Fibroblast of lung (primary cell): Measurements from ENCODE around the gene PCSK9. TPM values are rescaled to one million over a fixed set of nuclear protein-coding genes. Genes with fewer than 3 reads are reported as not detected.

Experiments used
- DNase-seq, 2 donors: peaks; one replicate each; pipeline versions ENCODE4 v3.0.0 to v3.0.0-alpha.2; 2010; ENCODE audit warnings: low read depth in 2 of 2
- H2AFZ ChIP-seq: 2 replicates; pipeline ENCODE4 v1.5.1; 2012; ENCODE audit warnings: low read length, control low read depth, inconsistent platforms
- H3K27ac ChIP-seq: 2 replicates; pipeline ENCODE4 v1.5.1; 2011; ENCODE audit warnings: low read length, control low read depth; ENCODE audit not compliant: insufficient read depth
- H3K27me3 ChIP-seq: 2 replicates; pipeline ENCODE4 v1.5.1; 2011; ENCODE audit warnings: mild to moderate bottlenecking, low read length; ENCODE audit not compliant: control insufficient read depth, insufficient read depth
- H3K36me3 ChIP-seq: 2 replicates; pipeline ENCODE4 v1.5.1; 2011; ENCODE audit warnings: low read length; ENCODE audit not compliant: control insufficient read depth, insufficient read depth
- H3K4me1 ChIP-seq: 2 replicates; pipeline ENCODE4 v1.5.1; 2011; ENCODE audit warnings: low read length; ENCODE audit not compliant: control insufficient read depth, insufficient read depth; ENCODE audit errors: extremely low read depth
- H3K4me2 ChIP-seq: 2 replicates; pipeline ENCODE4 v1.5.1; 2011; ENCODE audit warnings: low read length, control low read depth; ENCODE audit not compliant: insufficient read depth; ENCODE audit errors: extremely low read depth
- H3K4me3 ChIP-seq, 4 experiments: fragments of 200-600 bp in 1 of 4; sonication (generic) in 1 of 4; replicated peaks in 1 of 4; 2 replicates each; pipeline ENCODE4 v1.5.1; 2011 to 2016; ENCODE audit warnings: low read length in 4 of 4, low read depth in 3 of 4, mild to moderate bottlenecking in 3 of 4, control low read depth in 2 of 4, inconsistent platforms in 1 of 4, mixed read lengths in 1 of 4; ENCODE audit not compliant: insufficient read depth in 1 of 4; ENCODE audit errors: control extremely low read depth in 1 of 4
- H3K79me2 ChIP-seq: 2 replicates; pipeline ENCODE4 v1.5.1; 2012; ENCODE audit warnings: mild to moderate bottlenecking, low read length, inconsistent platforms; ENCODE audit not compliant: control insufficient read depth, insufficient read depth
- H3K9ac ChIP-seq: 2 replicates; pipeline ENCODE4 v1.5.1; 2011; ENCODE audit warnings: mild to moderate bottlenecking, low read length, control low read depth; ENCODE audit not compliant: insufficient read depth
- H3K9me3 ChIP-seq: 2 replicates; pipeline ENCODE4 v1.5.1; 2012; ENCODE audit warnings: low read depth, low read length; ENCODE audit not compliant: control insufficient read depth, insufficient read depth
- H4K20me1 ChIP-seq: 2 replicates; pipeline ENCODE4 v1.5.1; 2011; ENCODE audit warnings: low read length; ENCODE audit not compliant: control insufficient read depth, insufficient read depth; ENCODE audit errors: extremely low read depth
- EZH2 ChIP-seq: IDR thresholded peaks from 2 replicates; pipeline ENCODE4 v1.5.1; 2012; ENCODE audit warnings: low read length, control low read depth, mild to moderate bottlenecking; ENCODE audit errors: missing control alignments
- polyA plus RNA-seq, 2 donors: library from polyadenylated mRNA; depleted of rRNA in 1 of 2; stranded (reverse) in 1 of 2; unstranded in 1 of 2; fragments of >200 nt; gene quantifications; 2 replicates each; pipeline ENCODE4 v1.2.1, GENCODE V29; 2011 to 2012; ENCODE audit warnings: missing spikeins in 1 of 2
- total RNA-seq: library from RNA; depleted of rRNA; stranded (reverse); fragments of >200 nt; gene quantifications from 2 replicates; pipeline ENCODE4 v1.2.1, GENCODE V29; 2014
- TF ChIP-seq, protein P1 (sequence below), 2 donors: IDR thresholded peaks in 1 of 2; conservative IDR thresholded peaks in 1 of 2; 1 replicate in 1 of 2; 2 replicates in 1 of 2; pipeline ENCODE4 v1.5.1; 2011 to 2012; ENCODE audit warnings: low read length in 2 of 2, control low read depth in 1 of 2, inconsistent platforms in 1 of 2, low read depth in 1 of 2, mild to moderate bottlenecking in 1 of 2

PCSK9 gene
- total and polyA plus RNA-seq, 2 donors (not counting 1 experiment from before 2014, with no cell fraction given): 0.70 to 2.0 TPM

DNA sequence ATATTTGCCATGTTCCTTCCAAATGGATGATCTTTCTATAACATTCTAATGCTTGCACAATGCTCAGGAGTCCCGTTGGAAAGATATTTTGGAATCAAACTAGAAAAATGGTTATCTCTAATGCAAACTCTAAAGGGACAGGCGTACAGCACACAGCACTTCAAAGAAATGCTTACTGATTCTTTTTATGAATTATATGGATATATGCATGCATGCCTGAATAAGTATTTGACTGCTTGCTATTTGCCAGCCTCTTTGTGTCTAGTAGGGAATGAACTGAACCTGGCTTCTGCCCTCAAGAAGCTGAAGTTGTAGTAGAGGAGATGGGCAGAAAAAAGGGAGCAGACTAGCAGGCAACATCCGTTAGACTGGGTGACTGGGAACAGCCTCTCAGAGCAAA lies 48.1 kb downstream of the PCSK9 start:
- Histone ChIP-seq H3K36me3 (peaks cover 17% of the 10 kb centered on the region), H2AFZ (no peak overlapping the region), H3K79me2 (no peaks in the 10 kb centered on the region), H3K4me2 (no peak overlapping the region), H3K9ac (no peak overlapping the region), H4K20me1 (no peaks in the 10 kb centered on the region), H3K4me1 (no peaks in the 10 kb centered on the region), H3K9me3 (no peaks in the 10 kb centered on the region), H3K4me3 (no peak overlapping the region), H3K27me3 (no peaks in the 10 kb centered on the region), H3K27ac (no peak overlapping the region)
- TF ChIP-seq, protein P1, sequence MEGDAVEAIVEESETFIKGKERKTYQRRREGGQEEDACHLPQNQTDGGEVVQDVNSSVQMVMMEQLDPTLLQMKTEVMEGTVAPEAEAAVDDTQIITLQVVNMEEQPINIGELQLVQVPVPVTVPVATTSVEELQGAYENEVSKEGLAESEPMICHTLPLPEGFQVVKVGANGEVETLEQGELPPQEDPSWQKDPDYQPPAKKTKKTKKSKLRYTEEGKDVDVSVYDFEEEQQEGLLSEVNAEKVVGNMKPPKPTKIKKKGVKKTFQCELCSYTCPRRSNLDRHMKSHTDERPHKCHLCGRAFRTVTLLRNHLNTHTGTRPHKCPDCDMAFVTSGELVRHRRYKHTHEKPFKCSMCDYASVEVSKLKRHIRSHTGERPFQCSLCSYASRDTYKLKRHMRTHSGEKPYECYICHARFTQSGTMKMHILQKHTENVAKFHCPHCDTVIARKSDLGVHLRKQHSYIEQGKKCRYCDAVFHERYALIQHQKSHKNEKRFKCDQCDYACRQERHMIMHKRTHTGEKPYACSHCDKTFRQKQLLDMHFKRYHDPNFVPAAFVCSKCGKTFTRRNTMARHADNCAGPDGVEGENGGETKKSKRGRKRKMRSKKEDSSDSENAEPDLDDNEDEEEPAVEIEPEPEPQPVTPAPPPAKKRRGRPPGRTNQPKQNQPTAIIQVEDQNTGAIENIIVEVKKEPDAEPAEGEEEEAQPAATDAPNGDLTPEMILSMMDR (conservative IDR thresholded peaks at IDR 0.05 in 1 of 2, IDR thresholded peaks at IDR 0.05 in 1 of 2; ENCODE audit: low read depth in 1 of 2, low read length in 2 of 2): no peak
- no peak for TF ChIP-seq EZH2
- no peak for DNase-seq

DNA sequence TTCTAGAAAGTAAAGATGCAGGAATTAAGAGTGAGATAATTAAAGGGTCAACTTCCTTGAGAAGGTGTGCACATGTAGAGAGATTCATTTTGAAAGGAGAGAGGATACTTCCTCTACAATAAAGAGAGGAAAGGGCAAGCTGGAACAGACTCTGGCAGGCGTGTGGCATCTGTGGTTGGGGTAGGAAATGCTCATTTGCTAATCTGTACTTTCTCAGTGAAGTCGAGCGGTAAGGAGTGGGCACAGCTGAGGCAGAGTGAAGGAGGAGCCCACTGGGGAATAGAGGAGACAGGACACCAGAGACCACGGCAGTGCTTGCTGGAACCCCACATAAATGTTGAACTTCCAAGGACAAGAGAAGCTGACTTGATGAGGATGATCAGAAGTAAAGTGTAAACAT lies 49.1 kb downstream of the PCSK9 start:
- H3K4me2 ChIP-seq: no peak overlapping the region
- no peak overlapping the region for H3K9ac ChIP-seq
- H4K20me1 ChIP-seq: no peaks in the 10 kb centered on the region
- no peaks in the 10 kb centered on the region for H3K4me1 ChIP-seq
- H3K79me2 ChIP-seq: no peaks in the 10 kb centered on the region
- TF ChIP-seq, protein P1 (conservative IDR thresholded peaks at IDR 0.05 in 1 of 2, IDR thresholded peaks at IDR 0.05 in 1 of 2; ENCODE audit: low read depth in 1 of 2, low read length in 2 of 2): no peak
- no peak for TF ChIP-seq EZH2
- no peaks in the 10 kb centered on the region for H3K27me3 ChIP-seq
- H3K9me3 ChIP-seq: no peaks in the 10 kb centered on the region
- DNase-seq: no peak
- H3K4me3 ChIP-seq: no peak overlapping the region
- no peak overlapping the region for H3K27ac ChIP-seq
- H2AFZ ChIP-seq: no peak overlapping the region
- H3K36me3 ChIP-seq: peaks cover 17% of the 10 kb centered on the region

DNA sequence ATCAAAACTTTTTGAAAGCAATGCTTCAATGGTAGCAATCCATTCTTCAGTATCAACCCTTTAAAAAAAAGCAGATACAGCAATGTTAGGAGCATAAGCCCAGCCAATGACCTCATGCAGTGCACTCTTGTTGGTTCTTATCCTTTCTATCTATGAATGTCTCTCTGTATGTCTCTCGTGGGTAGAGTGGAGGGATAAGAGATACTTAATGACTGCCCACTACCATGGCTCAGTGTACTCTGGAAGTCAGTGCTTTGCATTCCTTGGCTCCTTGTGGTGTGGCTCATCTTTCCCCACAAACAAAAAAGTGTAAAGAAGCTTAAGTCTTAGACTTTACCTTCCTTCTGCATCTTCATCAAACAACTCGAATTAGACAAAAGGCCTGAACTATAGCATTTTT lies 50.3 kb downstream of the PCSK9 start:
- Histone ChIP-seq H3K4me1 (no peaks in the 10 kb centered on the region), H4K20me1 (no peaks in the 10 kb centered on the region), H3K79me2 (no peaks in the 10 kb centered on the region), H2AFZ (no peak overlapping the region), H3K4me3 (no peak overlapping the region), H3K4me2 (no peak overlapping the region), H3K9ac (no peak overlapping the region), H3K9me3 (no peaks in the 10 kb centered on the region), H3K36me3 (peaks cover 14% of the 10 kb centered on the region), H3K27ac (no peak overlapping the region), H3K27me3 (no peaks in the 10 kb centered on the region)
- DNase-seq: peak in 1 of 2 donors; percentile 52
- TF ChIP-seq, protein P1 (conservative IDR thresholded peaks at IDR 0.05 in 1 of 2, IDR thresholded peaks at IDR 0.05 in 1 of 2; ENCODE audit: low read depth in 1 of 2, low read length in 2 of 2): no peak
- TF ChIP-seq EZH2: no peak
